Measurements from ENCODE around the gene BCR.

Gene BCR

DNA sequence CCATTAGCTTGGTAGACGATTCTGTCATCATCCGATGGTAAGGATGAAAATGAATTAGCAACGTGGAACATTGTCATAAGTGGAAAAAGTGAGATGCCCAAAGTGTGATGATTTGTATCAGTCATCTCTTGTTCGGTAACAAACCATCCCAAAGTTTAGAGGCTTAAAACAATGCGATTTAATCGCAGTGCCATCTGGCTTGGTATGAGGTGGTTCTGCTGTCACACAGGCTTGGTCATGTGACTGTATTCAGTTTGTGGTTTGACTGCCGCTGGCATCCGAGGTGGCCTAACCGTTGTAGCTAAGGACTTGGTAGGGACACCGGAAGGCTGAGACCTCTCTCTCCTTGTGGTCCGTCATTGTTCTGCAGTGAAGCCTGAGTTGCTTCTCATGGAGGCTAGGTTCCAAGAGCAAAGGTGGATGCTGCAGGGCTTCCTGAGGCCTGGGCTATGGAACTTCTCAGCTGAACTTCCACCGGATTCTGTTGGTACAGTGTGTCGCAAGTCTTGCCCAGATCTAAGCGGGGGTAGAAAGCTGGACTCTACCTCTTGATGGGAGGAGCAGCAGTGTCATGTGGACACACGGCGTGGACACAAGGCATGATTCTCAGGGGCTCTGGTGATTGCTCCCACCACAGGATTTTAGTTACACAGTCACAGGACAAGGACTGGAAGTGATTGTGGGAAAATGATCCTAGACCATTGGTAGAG lies 36.3 kb downstream of the BCR start:
- no peak for DNase-seq (ENCODE audit: low read depth, low spot score)

DNA sequence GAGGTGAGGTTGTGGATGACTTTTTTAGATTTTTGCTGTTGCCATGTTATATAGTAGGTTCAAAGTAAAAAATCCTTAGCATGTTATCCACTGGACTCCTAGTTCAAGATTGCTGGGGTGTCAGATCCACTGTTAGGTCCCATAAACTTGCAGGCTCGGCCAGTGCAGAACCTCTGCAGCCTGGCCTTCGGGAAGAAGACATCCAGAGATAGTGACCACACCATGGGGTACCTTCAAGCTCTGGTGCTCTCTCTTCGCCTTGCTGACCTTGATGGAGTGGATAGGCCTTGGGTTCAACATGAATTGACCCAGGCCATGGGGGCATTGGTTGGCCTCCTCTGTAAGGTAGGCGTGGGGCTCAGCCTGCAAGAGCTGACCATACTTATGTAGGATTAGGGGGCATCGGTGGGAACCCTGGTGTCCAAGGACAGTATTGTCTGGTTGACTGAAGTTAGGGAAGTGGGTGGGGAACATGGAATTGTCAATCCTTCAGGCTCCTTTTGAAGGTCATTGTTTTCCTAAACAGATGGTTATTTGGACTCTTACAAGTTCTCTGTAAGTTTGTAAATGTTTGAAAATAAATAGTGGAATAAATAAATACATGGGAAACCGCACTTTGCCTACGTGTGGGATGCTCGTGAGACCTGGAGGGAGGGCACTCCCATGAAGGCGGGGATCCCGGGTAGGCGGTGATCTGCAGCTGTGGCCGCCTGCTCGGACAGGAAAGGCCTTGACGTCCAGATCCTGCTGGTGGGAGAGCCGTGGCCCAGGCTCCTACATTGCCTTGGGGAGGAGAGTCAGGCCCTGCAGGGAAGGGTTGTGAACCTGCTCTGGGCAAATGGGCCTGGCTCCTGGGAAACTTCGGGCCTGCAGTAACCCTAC lies 37.1 kb downstream of the BCR start:
- peak; percentile 23 for DNase-seq (ENCODE audit: low read depth, low spot score)

DNA sequence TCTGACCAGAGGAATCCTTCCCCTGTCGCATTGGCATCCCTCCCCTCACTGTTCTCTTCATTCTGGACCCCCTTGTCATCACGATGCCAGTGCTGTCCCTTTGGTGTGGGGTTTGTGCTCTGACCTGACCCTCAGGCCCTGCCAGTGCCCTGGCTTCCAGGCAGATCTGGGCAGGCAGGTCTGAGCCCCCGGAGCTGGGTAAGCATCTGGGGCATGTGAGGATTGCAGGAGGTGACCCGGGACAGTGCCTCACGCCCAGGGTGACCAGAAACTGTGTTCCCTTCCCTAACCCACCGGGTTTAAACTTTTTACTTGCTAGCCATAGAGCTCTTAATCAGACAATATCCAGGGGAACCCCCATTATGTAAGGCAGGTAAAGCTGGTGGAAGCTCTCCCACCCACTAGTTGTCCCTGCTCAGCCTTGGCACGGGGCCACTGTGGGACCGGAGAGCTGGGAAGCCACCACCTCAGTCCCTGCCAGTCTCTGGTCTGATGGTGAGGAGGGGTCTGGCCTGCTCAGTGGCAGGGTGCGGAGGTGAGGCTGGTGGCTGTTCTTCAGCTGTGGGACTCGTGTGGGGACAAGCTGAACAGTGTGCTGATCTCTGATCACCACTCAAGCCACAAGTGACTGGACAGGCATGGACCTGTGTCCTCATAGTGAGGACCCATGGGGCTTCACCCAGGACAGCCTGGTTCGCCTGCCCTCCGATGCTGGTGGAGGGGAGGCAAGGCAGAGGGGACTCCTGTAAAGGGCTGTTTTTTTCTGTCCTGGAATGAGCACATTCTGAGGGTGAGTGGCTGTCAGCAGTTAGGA lies 38.0 kb downstream of the BCR start:
- no peak for DNase-seq (ENCODE audit: low read depth, low spot score)

DNA sequence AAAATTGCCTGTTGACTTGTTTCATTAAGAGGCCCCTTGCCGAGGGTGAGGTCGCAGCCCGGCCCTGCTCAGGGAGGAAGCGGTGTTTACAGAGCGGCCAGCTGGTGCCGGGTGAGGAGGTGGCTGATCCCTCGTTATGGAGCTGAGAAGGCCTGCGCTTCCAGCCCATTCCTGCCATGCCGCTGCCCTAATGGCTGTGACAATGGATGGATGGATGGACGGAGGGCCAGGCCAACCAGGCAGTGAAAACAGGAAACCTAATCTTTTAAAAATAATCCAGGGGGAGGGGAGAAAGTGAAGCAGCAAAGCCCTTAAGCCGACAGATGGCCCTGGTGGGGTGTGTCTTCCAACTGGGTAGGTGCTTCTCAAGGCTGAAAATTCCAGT lies 38.5 kb downstream of the BCR start:
- peak; percentile 89 for DNase-seq (ENCODE audit: low read depth, low spot score)

DNA sequence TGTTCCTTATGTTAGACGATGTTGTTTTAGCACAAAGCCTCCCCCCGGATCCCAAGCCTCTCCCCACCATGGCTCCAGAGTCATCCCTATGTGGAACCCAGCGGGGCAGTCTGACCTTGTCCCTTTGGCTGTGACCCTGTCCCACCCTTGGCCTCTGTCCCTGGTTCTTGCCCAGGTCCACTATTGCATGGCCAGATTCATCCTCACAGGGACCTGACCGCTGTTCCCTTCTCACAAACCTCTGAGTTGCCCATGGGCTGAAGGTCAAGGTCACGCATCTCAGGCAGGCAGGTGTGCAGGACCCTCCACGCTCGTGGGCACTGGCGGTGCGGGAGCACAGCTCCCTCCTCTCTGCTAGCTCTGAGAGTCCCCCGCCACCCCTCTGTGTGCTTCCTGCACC lies 39.0 kb downstream of the BCR start:
- no peak for DNase-seq (ENCODE audit: low read depth, low spot score)

DNA sequence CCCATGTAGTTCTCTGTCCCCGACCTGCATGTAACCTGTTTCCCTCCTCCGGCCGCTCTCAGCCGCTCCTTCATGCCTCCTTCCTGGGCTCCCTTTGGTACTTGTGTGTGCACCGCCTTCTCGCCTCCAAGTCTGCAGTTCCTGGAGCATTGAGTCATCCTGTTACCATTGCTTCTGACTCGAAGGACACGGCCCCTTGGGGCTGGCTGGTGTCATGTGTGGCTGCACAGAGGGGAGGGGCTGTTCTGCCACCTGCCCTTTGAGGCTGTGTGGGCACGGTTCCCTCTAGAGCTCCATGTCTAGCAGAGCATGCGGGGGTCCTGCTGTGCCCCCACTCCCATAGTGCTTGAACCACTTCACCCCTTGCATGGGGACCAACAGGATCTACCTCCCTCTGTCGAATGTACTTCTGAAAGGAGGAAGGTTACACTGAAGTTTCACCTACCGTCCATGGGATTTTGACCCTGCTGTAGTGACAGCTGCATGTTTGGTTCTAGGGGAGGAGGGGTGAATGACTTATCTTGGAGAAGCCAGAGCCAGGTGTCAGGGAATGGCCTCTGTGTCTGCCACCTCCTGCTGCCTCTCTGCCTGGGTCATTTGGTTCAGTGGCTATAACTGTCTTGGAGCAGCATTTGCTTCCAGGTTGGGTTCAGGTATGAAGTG lies 39.6 kb downstream of the BCR start:
- peak; percentile 19 for DNase-seq (ENCODE audit: low read depth, low spot score)

DNA sequence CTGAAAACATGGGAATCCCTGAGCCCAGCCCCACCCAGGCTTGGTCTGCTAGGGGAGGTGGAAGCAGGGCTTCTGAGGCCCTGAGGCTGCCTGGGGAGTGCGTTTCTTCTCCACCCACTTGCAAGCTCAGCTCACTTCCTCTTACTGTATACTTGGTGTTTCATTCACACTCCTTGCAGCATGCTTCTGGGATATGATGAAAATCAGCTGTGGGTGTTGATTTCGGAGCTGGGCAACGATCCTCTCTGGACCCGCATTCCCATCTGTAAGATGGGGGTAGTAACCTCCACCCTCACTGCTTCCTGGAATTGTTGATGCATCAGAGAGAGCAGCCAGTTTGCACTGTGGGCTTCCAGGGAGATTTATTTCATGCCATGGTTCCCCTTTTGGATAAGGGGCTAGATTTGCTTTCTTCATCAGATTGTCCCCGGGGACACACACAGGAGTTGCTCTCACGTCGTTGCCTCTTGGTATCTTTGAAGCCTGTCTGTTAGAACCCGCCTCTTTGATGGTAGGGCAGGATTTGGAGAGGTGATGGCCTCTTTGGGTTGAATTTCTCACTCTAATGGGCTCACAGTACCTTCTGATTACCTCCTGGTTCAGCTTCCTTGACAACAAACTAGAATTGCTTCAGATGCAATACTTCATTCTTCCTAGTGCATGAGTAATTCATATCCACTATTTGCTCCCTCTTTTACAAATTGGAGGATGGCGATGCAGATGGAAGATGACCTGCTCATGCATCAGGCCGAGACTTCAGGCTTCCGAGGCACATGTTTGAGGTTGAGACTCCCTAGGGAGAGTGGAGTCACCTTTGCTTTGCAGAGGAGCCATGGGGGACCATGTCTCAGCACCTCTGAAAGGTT lies 40.4 kb downstream of the BCR start:
- peak; percentile 29 for DNase-seq (ENCODE audit: low read depth, low spot score)

DNA sequence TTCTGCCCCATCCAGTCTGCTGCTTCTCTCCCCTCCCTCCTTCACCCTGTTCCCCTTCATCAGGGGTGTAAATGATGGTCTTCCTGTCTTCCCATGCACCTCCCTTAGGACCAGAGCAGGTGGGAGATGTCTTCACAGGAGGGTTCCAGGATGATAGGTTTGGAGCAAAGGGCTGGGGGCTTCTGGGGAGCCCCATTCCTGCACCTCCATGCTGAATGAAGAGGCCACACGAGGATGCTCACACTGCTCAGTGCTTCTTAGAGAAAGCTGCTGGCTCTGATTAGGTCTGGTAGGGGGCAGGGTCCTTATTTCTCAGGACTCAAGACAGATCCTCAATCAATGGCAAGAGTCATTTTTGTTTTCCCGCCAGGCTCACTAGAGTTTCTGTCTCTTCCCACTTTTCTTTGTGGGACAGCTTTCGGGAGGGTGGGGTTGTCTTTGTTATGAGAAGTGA lies 41.1 kb downstream of the BCR start:
- DNase-seq (ENCODE audit: low read depth, low spot score): no peak

DNA sequence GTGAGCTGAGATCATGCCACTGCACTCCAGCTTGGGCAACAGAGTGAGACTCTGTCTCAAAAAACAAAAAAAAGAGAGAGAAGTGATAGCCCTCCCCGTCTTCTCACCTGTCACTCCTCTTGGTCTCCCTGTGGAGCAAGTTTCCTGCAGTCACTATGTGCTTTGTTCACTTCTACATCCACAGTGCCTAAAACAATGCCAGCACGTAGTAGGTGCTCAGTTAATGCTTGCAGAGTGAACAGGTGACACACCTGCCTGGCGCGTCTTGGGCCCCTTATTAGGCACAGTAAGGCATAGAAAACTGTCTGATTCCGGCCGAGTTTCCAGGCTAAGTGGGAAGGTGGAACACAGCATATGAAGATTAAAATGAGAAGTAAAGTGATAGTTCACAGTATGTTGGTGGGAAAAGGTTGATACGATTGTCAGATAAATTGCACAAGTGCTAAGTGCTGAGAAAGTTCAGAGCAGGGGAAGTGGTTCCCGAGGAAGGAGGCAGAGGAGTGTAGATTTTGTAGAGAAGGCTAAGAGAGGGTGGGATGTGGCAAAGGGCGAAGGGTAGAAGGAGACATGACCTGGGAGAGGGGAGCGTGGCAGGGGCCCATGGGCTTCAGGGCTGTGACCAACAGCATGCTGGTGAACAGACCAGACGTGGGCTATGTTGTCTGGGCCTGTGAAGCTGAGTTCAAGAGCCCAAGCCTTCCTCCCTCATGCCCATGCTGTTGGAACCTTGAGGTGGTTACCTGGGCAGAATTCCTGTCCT lies 41.9 kb downstream of the BCR start:
- DNase-seq (ENCODE audit: low read depth, low spot score): no peak

DNA sequence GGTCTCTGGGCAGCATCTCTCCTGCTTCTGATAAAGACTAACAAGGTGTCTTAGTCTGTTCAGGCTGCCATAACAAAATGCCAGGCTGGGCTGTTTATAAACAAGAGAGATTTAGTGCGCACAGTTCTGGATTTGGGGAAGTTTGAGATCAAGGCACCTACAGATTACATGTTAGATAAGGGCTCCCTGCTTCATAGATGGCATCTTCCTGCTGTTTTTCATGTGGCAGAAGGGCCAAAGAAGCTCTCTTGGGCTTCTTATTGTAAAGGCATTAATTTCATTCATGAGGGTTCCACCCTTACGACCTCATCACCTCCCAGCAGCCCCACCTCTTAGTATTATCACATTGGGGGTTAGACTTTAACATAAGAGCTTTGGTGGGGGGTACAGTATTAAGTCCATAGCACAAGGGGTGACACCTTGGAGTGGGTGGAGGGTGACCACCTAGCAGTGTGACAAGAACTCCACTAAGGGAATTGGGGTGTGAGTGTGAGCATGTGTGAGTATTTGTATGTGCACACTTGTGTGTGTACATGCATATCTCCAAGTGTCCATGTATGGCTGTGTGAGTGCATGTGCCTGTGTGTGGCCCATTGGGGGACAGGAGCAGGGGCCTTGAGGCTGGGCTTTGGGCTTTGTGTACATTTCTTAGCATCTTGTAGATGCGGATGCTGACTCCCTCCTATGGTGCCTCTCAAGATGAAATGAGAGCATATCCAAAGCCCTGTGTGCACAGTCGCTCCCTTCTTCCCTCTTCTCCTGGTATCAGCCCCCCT lies 42.7 kb downstream of the BCR start:
- no peak for DNase-seq (ENCODE audit: low read depth, low spot score)

DNA sequence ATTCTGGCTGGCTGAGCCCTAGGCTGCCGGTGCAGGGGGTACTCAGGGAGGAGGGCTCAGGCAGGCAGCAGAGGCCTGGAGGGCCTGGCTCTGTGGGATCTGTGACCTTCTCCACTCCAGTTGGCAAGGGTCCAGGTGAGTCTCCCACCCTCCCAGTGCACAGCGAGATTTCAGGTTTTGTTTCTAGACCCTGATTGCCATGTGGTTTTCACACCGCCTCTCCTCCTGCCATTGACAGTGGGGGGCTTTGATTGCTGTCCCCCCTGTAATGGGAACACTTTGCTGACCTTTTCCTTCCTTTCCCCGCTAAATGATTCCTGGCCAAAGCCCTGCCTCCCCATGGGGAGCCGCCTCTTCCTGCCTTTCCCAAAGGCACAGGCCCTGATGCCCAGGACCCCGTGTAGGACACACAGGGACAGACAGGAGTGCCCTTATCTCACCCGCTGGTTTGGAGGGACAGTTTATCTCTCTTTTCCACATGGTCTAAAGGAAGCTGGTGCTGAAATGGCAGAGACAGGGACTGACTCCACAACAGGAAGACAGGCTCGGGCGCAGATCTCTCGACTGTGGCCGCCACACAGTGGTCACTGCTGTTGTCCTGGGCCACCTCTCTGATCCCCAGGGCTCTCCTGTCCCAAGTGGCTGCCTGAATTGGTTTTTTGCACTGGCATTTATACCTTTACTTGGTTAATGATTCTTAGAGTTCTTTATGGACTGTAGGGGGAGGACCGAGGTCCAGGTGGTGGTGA lies 43.4 kb downstream of the BCR start:
- DNase-seq (ENCODE audit: low read depth, low spot score): no peak

DNA sequence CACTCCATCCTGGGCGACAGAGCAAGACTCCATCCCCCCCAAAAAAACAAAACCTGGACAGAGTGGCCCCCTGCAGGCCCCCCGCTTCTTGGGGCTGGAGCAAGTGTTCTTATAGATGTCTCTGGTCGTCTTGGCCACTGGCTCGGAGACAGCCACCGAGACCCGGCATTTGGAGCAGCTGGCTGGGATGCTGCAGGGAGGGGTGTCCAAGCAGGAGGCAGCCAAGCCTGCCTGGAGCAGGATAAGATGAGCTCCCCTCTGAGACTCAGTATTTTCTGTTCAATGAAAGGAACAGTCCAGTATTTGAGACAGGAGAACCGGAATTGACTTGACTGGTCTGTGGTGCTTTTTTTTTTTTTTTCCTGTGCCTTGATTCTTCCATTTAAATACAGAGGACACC lies 44.5 kb downstream of the BCR start:
- DNase-seq (ENCODE audit: low read depth, low spot score): no peak

DNA sequence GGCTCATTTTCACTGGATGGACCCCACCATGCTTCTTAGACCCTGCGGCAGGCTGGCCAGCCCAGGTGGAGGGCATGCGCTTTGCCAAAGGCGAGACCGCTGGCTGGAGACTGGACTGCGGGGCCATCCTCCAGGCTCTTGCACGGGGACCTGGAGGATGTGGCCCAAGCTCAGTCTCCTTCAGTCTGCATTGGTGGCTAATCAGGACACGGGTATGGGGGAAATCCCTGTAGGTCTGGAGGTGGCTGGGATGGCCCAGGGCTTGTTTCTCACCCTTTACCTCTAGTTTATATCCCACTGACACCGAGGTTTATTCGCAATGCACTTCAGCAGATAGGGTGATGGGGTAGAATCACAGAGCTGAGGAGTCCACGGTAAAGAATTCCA lies 45.0 kb downstream of the BCR start:
- DNase-seq (ENCODE audit: low read depth, low spot score): no peak

DNA sequence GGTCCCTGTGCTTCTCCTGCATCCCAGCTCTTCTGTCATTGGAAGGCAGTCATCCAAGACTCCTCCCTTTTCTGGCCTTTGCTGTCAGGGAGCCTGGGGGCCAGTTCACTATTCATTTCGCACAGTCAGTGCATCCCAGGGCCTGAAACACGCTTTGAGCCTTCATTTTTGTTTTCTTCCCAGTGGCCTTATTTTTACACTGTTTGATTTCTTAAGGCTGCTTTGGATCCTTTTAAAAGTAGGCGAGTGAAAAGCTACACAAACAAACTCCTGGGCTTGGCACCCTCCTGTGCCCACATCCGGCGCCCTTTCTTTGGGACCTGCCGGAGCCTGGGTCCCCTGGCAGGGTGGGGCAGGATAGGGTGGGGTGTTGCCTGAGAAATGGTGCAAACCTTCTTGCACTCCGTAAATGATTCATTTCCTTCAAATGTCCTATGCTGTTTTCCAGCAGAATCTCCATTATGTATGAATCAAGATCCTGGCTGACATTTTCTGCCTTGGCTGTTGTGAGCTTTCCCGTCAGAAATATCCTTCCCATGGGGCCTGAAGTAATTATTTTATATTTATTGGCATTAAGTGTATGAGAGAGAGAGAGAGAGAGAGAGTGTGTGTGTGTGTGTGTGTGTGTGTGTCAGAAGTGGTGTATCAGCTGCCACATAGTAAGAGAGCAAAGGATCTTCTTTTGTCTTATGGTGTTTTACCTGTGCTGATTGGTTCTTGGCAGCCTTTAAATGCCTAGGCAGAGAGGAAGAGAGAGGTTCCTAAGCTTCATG lies 45.6 kb downstream of the BCR start:
- DNase-seq (ENCODE audit: low read depth, low spot score): no peak

DNA sequence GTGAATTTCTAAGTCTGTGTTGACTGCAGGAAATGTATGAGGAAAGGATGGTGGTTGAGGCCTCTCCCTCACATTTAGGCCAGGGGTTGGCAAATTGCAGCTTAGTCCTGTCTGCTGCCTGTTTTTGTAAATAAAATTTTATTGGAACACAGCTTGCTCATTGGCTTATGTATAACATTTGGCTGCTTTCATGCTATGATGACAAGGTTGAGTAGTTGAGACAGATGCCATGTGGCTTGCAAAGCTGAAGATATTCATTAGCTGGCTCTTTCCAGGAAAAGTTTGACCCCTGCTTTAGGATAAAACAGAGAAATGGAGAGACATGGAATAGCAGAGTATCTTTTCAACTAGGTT lies 46.2 kb downstream of the BCR start:
- DNase-seq (ENCODE audit: low read depth, low spot score): no peak

DNA sequence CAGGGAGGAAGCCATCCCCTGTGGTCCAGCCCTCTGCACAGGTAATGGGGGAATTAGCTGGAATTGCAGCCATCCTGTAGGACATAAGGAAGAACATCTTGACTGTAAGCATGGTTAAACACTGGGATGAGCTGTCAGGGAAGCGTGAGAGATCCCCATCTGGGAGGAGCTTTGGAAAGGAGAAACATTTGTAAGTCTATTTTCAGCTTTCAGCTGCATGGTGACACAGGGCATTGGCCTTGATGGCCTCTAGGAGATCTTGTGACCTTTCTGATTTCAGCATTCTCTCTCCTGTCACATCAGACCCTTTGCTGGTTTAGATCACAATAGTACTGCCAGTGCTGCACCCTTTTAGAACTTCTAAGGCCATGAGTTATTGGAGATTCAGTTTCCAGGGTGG lies 47.1 kb downstream of the BCR start:
- DNase-seq (ENCODE audit: low read depth, low spot score): no peak

DNA sequence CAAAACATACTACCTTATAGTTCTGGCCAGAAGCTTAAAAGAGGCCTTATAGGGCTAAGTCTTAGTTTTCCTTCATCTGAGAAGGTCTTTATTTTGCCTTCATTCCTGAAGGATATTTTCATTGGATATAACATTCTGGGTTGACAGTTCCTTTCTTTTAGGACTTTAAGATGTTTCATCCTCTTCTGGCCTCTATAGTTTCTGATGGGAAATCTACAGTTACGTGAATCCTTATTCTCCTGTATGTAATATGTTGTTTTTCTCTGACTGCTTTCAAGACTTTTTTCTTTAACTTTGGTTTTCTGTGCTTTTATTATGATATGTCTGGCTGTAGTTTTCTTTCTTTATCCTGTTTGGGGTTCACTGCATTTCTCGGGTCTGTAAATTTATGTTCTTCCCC lies 48.2 kb downstream of the BCR start:
- DNase-seq (ENCODE audit: low read depth, low spot score): no peak

DNA sequence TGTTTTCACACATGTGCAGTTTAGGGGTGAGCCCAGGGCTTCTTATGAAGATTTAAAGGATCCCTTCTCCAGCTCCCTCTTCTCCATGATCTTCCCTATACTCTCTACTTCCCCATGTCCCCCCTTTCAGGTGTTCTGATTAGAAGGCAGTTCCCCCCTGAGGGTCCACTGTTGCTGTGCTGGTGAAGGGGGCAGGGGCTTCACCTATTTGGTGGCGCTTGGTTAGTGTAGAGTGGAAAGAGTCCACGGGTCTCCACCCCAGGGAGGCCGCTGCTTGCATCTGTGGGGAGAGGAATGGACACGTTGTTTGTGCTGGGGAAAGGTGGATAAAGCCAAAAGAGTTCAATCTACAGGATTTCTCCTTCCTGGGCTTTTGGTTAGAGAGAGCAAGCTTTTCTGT lies 49.3 kb downstream of the BCR start:
- DNase-seq (ENCODE audit: low read depth, low spot score): no peak
